ENCODE results near the gene ARMC12. TPM values are rescaled to one million over a fixed set of nuclear protein-coding genes. Genes with fewer than 3 reads are reported as not detected.

Gene ARMC12
- polyA plus RNA-seq, 1 of the 3 experiments (the other 2 are of a cell fraction) = 1.6 TPM

DNA sequence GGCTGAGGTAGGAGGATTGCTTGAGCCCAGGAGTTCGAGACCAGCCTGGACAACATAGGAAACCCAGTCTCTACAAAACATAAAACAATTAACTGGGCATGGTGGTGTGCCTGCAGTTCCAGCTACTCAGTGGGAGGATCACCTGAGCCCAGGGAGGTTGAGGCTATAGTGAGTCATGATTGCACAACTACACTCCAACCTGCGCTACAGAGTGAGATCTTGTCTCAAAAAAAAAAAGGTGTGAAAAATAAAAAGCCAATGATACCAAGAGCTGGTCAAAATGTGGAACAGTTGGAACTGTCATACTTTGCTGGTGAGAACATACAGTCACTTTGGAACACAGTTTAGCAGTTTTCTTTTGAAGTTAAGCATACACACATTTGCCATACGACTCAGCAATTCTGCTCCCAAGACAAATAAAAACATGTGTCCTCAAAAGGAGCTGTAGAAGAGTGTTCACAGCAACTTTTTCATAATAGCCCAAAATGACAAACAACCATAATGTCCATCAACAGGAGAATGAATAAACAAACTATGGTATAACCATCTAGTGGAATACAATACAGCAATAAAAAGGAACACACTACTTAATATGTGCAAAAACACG, 26.5 kb upstream of the ARMC12 start:
- H3K27me3 ChIP-seq (ENCODE audit: insufficient read depth) = no peaks in the 10 kb centered on the region
- ChIA-PET POLR2A (no interaction called here), CTCF (interaction anchor here (1.4 kb wide), 1 partner anchor 126 kb away, joined by 5 read pairs; no protein-coding TSS in a partner anchor)
- no peaks in the 10 kb centered on the region for H3F3A ChIP-seq (replicated peaks; ENCODE audit: insufficient read depth)
- TF ChIP-seq FOXJ3 (CRISPR knock-in tag; IDR thresholded peaks at IDR 0.05) (no peak), RAD21 (IDR thresholded peaks at IDR 0.05; ENCODE audit: low read length) (no peak)
- no peaks in the 10 kb centered on the region for H3K36me3 ChIP-seq (replicated peaks in 1 of 2; ENCODE audit: control insufficient read depth in 1 of 2, insufficient read depth in 2 of 2, low read length in 1 of 2)
- H3K9ac ChIP-seq = no peak overlapping the region
- H3K27ac ChIP-seq (ENCODE audit: low read depth in 2 of 2, low read length in 1 of 2) = no peak overlapping the region
- H4K20me1 ChIP-seq (ENCODE audit: insufficient read depth) = no peaks in the 10 kb centered on the region
- H3K9me2 ChIP-seq = no peaks in the 10 kb centered on the region
- H3K4me1 ChIP-seq (ENCODE audit: control insufficient read depth in 1 of 2, insufficient read depth in 2 of 2, low read depth in 1 of 2, low read length in 1 of 2) = no peaks in the 10 kb centered on the region
- H3K4me3 ChIP-seq (ENCODE audit: low read depth in 2 of 2, low read length in 1 of 2) = no peak overlapping the region
- no peaks in the 10 kb centered on the region for H3K79me2 ChIP-seq (ENCODE audit: insufficient read depth)
- DNase-seq = no peak
- WGBS (ENCODE audit: low lambda C conversion rate) = 69% methylated on average over 4 of the region's 4 CpGs
- H3K9me3 ChIP-seq = no peaks in the 10 kb centered on the region
- no peak overlapping the region for H2AFZ ChIP-seq (ENCODE audit: low read depth)
- no peak overlapping the region for H3K4me2 ChIP-seq

DNA sequence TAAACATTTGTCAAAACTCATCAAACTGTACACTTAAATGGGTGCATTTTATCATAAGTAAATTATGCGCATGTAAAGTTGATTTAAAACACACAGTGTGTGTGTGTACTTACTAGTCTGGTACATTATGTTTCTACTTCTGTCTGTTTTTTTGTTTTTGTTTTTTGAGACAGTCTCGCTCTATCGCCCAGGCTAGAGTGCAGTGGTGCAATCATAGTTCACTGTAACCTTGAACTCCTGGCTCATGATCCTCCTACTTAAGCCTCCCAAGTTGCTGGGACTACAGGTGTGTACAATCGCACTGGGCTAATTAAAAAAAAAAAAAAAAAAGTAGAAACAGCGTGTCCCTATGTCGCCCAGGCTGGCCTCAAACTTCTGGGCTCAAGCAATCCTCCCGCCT, 25.1 kb upstream of the ARMC12 start:
- TF ChIP-seq FOSL2 (IDR thresholded peaks at IDR 0.05; ENCODE audit: borderline replicate concordance, low read depth) (no peak), JUND (IDR thresholded peaks at IDR 0.05) (no peak), TCF12 (IDR thresholded peaks at IDR 0.05) (no peak)
- TF ChIP-seq, protein P1, sequence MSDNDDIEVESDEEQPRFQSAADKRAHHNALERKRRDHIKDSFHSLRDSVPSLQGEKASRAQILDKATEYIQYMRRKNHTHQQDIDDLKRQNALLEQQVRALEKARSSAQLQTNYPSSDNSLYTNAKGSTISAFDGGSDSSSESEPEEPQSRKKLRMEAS (IDR thresholded peaks at IDR 0.05; ENCODE audit: low read depth) = no peak
- TF ChIP-seq, protein P2, sequence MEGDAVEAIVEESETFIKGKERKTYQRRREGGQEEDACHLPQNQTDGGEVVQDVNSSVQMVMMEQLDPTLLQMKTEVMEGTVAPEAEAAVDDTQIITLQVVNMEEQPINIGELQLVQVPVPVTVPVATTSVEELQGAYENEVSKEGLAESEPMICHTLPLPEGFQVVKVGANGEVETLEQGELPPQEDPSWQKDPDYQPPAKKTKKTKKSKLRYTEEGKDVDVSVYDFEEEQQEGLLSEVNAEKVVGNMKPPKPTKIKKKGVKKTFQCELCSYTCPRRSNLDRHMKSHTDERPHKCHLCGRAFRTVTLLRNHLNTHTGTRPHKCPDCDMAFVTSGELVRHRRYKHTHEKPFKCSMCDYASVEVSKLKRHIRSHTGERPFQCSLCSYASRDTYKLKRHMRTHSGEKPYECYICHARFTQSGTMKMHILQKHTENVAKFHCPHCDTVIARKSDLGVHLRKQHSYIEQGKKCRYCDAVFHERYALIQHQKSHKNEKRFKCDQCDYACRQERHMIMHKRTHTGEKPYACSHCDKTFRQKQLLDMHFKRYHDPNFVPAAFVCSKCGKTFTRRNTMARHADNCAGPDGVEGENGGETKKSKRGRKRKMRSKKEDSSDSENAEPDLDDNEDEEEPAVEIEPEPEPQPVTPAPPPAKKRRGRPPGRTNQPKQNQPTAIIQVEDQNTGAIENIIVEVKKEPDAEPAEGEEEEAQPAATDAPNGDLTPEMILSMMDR (IDR thresholded peaks at IDR 0.05) = no peak
- DNase-seq = no peak
- H3K27me3 ChIP-seq (ENCODE audit: insufficient read depth) = no peaks in the 10 kb centered on the region; the same call in 1 of the 2 replicates
- WGBS (ENCODE audit: low lambda C conversion rate) = 91% methylated on average over 7 of the region's 7 CpGs
- no peak overlapping the region for H3K9ac ChIP-seq
- no peaks in the 10 kb centered on the region for H3K4me1 ChIP-seq (ENCODE audit: control insufficient read depth in 1 of 2, insufficient read depth in 2 of 2, low read depth in 1 of 2, low read length in 1 of 2)
- CTCF ChIA-PET = no interaction called here
- H3K9me2 ChIP-seq = no peaks in the 10 kb centered on the region
- no peak overlapping the region for H2AFZ ChIP-seq (ENCODE audit: low read depth)
- no peaks in the 10 kb centered on the region for H3F3A ChIP-seq (replicated peaks; ENCODE audit: insufficient read depth)
- no peak overlapping the region for H3K4me3 ChIP-seq (ENCODE audit: low read depth in 2 of 2, low read length in 1 of 2)
- no peaks in the 10 kb centered on the region for H4K20me1 ChIP-seq (ENCODE audit: insufficient read depth)
- no peak overlapping the region for H3K27ac ChIP-seq (ENCODE audit: low read depth in 2 of 2, low read length in 1 of 2)
- H3K36me3 ChIP-seq (replicated peaks in 1 of 2; ENCODE audit: control insufficient read depth in 1 of 2, insufficient read depth in 2 of 2, low read length in 1 of 2) = no peaks in the 10 kb centered on the region
- no peaks in the 10 kb centered on the region for H3K79me2 ChIP-seq (ENCODE audit: insufficient read depth)
- no peak overlapping the region for H3K4me2 ChIP-seq
- POLR2A ChIA-PET = interaction anchor here (0.7 kb wide), 1 partner anchor 12 kb away, joined by 3 read pairs; no protein-coding TSS in a partner anchor
- no peaks in the 10 kb centered on the region for H3K9me3 ChIP-seq

DNA sequence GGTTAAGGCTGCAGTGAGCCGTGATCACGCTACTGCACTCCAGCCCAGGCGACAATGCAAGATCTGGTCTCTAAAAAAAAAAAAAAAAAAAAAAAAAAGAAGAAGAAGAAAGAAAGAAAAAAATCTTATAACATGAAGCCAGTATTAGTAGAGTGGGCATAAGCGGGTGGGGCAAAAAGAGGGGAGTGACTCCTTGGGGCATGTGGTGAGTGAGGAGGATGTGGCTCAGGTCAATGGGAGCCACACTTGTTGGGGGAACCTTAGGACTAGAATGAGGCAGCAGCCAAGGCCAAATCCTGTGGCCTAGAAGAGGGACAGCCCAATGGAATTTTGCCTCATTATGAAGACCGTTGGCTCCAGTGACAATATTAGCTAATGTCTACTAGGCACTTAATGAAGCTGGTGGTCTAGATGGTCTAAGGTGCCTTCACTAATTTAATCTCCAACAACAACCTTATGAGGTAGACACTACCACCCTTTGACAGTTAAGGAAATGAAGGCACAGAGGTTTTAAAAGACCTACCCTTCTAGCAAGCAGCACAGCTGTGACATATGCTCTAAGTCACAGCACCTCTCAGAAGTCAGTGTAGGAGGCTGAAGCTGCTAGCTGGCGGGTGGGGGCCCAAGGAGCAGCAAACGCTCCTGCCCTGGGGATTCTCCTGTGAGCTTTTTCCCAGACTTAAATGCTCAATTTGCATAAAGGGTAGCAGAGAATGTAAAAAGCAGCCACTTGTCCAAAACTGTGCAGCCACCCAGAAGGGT, 23.6 kb upstream of the ARMC12 start:
- H2AFZ ChIP-seq (ENCODE audit: low read depth) = no peak overlapping the region
- ChIA-PET POLR2A (no interaction called here), CTCF (interaction anchor here (0.6 kb wide), 1 partner anchor 185 kb away, joined by 3 read pairs; no protein-coding TSS in a partner anchor)
- H3K27me3 ChIP-seq (ENCODE audit: insufficient read depth) = no peaks in the 10 kb centered on the region; the same call in 1 of the 2 replicates
- H3K4me2 ChIP-seq = no peak overlapping the region
- H4K20me1 ChIP-seq (ENCODE audit: insufficient read depth) = no peaks in the 10 kb centered on the region
- 97% methylated on average over 5 of the region's 7 CpGs for WGBS (ENCODE audit: low lambda C conversion rate)
- no peaks in the 10 kb centered on the region for H3F3A ChIP-seq (replicated peaks; ENCODE audit: insufficient read depth)
- no peaks in the 10 kb centered on the region for H3K9me2 ChIP-seq
- no peak overlapping the region for H3K27ac ChIP-seq (ENCODE audit: low read depth in 2 of 2, low read length in 1 of 2)
- H3K4me1 ChIP-seq (ENCODE audit: control insufficient read depth in 1 of 2, insufficient read depth in 2 of 2, low read depth in 1 of 2, low read length in 1 of 2) = no peaks in the 10 kb centered on the region
- no peak overlapping the region for H3K9ac ChIP-seq
- no peaks in the 10 kb centered on the region for H3K79me2 ChIP-seq (ENCODE audit: insufficient read depth)
- DNase-seq = no peak
- H3K9me3 ChIP-seq = no peaks in the 10 kb centered on the region
- no peaks in the 10 kb centered on the region for H3K36me3 ChIP-seq (replicated peaks in 1 of 2; ENCODE audit: control insufficient read depth in 1 of 2, insufficient read depth in 2 of 2, low read length in 1 of 2)
- H3K4me3 ChIP-seq (ENCODE audit: low read depth in 2 of 2, low read length in 1 of 2) = no peak overlapping the region
- TF ChIP-seq RXRA (IDR thresholded peaks at IDR 0.05; ENCODE audit: borderline replicate concordance, low read depth) (no peak), EP300 (IDR thresholded peaks at IDR 0.05; ENCODE audit: borderline replicate concordance in 1 of 2, low read depth in 1 of 2, low read length in 1 of 2) (no peak), RFX5 (IDR thresholded peaks at IDR 0.05; ENCODE audit: low read length) (no peak), NFIC (IDR thresholded peaks at IDR 0.05; ENCODE audit: borderline replicate concordance) (no peak), SMC3 (IDR thresholded peaks at IDR 0.05; ENCODE audit: low read depth, low read length) (no peak), FOSL2 (IDR thresholded peaks at IDR 0.05; ENCODE audit: borderline replicate concordance, low read depth) (no peak), FOXJ3 (CRISPR knock-in tag; IDR thresholded peaks at IDR 0.05) (no peak)
- TF ChIP-seq, protein P3, sequence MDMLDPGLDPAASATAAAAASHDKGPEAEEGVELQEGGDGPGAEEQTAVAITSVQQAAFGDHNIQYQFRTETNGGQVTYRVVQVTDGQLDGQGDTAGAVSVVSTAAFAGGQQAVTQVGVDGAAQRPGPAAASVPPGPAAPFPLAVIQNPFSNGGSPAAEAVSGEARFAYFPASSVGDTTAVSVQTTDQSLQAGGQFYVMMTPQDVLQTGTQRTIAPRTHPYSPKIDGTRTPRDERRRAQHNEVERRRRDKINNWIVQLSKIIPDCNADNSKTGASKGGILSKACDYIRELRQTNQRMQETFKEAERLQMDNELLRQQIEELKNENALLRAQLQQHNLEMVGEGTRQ (IDR thresholded peaks at IDR 0.05; ENCODE audit: borderline replicate concordance, low read depth, low read length) = no peak
- TF ChIP-seq, protein P4, sequence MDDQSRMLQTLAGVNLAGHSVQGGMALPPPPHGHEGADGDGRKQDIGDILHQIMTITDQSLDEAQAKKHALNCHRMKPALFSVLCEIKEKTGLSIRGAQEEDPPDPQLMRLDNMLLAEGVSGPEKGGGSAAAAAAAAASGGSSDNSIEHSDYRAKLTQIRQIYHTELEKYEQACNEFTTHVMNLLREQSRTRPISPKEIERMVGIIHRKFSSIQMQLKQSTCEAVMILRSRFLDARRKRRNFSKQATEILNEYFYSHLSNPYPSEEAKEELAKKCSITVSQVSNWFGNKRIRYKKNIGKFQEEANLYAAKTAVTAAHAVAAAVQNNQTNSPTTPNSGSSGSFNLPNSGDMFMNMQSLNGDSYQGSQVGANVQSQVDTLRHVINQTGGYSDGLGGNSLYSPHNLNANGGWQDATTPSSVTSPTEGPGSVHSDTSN (IDR thresholded peaks at IDR 0.05) = no peak
